Measurements from ENCODE around the gene C6orf136. TPM values are rescaled to one million over a fixed set of nuclear protein-coding genes. Genes with fewer than 3 reads are reported as not detected.

Gene C6orf136
- total and polyA plus RNA-seq, 12 donors = 1.8 to 73.7 (median 19.0) TPM

DNA sequence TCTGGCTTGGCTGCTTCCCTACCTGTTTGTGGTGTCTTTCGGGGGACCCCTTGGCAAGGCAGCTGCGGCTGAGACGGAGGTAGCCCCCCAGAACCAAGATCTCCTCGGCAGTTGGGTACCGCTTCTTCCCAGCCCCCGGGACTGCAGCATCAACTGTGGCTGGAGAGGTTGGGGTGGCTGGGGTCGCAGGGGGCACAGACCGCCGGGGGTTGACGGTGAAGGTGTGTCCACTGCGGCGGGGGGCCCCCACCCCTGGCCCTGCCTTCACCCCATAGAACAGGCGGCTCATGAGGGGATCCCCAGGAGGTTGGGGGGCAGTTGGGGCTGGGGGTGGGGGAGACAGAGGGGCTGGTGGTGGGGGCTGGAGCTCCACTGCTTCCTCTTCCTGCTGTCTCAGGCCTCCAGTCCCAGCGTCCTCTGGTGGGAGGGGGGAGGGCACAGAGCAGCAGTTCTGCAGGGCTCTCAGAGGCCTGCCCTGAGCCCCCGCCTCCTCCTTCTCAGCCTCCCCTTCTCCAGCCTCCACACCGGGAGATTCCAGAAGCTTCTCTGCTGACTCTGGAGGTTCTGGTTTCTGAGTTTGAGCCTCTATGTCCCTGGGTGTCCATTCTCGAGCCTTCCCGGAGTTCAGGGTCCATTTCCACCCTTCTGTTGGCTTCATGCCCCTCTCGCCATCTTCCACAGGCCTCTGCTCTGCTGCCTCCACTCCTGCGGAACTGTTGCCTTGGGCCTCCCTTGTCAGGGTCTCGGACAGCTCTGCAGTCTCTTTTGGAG lies 37.6 kb downstream of the C6orf136 start:
- H3K4me3 ChIP-seq = peak overlapping the region in 2 of 4 donors; percentile 22 to 72
- DNase-seq = peak in 4 of 7 donors; percentile 41 to 53 (median 48)
- WGBS, 4 donors = 39 to 64% (median 57%) methylated on average over 12 to 21 of the region's 21 CpGs
- no peaks in the 10 kb centered on the region for H3K36me3 ChIP-seq (replicated peaks in 1 of 2)
- H3K4me1 ChIP-seq (replicated peaks in 1 of 2) = peaks cover 53 to 79% of the 10 kb centered on the region in 2 donors
- H3K27me3 ChIP-seq = no peaks in the 10 kb centered on the region
- H3K27ac ChIP-seq = peak overlapping the region in 4 of 5 donors; percentile 94 to 98 (median 96)
- no peaks in the 10 kb centered on the region for H3K9me3 ChIP-seq (replicated peaks in 1 of 3)
- intact Hi-C loops (cut with DNase I) = no loop called here
- TF ChIP-seq, protein P1, sequence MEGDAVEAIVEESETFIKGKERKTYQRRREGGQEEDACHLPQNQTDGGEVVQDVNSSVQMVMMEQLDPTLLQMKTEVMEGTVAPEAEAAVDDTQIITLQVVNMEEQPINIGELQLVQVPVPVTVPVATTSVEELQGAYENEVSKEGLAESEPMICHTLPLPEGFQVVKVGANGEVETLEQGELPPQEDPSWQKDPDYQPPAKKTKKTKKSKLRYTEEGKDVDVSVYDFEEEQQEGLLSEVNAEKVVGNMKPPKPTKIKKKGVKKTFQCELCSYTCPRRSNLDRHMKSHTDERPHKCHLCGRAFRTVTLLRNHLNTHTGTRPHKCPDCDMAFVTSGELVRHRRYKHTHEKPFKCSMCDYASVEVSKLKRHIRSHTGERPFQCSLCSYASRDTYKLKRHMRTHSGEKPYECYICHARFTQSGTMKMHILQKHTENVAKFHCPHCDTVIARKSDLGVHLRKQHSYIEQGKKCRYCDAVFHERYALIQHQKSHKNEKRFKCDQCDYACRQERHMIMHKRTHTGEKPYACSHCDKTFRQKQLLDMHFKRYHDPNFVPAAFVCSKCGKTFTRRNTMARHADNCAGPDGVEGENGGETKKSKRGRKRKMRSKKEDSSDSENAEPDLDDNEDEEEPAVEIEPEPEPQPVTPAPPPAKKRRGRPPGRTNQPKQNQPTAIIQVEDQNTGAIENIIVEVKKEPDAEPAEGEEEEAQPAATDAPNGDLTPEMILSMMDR (IDR thresholded peaks at IDR 0.05) = no peak
- no peak for TF ChIP-seq POLR2A (IDR thresholded peaks at IDR 0.05)

DNA sequence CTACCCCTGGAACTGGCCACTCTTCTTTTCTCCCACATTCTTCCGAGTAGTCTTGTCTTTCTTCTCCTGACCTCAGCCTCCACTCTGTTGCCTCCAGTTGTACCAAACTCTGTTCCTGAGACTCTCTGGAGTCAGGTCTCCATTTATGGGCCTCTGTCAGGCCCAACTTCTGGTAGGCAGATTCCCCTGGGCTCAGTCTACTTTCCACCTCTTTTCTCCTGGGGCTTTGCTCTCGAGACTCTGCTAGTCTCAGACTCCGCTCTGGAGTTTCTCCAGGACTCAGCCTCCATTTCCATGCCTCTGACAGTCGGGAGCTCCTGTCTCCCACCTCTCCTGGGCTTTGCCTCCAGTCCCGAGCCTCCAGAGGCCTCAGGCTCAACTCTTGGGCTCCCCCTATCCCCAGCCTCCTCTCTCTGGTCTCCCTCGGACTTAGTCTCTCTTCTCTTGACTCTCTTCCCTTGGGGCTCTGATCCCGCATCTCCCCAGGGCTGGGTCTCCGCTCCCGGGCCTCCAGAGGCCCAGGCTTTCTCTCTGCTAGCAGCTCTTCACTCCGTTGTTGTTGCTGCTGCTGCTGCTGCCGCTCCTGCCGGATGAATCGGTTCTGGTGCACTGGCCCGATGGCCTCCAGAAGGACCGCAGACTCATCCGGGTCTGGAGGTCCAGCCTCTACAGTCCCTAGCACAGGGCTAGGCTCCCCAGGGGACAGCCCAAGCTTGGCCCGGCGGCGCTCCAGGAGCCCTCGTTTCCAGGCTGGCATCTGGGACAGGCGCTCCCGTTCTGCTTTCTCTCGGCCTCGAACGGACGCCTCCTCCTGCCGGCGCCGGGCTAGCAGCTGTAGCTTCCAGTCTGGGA lies 38.5 kb downstream of the C6orf136 start:
- no peak for DNase-seq
- 52 to 67% (median 56%) methylated on average over 19 to 29 of the region's 29 CpGs for WGBS, 4 donors
- intact Hi-C loops (cut with DNase I) = loop anchor here (2.0 kb wide), 1 partner anchor 35 kb away; the partner anchor contains the start of gene TUBB (in 2 of the 2)
- no peaks in the 10 kb centered on the region for H3K9me3 ChIP-seq (replicated peaks in 1 of 3)
- no peaks in the 10 kb centered on the region for H3K36me3 ChIP-seq (replicated peaks in 1 of 2)
- peak overlapping the region in 4 of 5 donors; percentile 94 to 98 (median 96) for H3K27ac ChIP-seq
- peaks cover 53 to 79% of the 10 kb centered on the region in 2 donors for H3K4me1 ChIP-seq (replicated peaks in 1 of 2)
- no peaks in the 10 kb centered on the region for H3K27me3 ChIP-seq
- peak overlapping the region in 2 of 4 donors; percentile 72 to 87 for H3K4me3 ChIP-seq
- TF ChIP-seq, protein P1 (IDR thresholded peaks at IDR 0.05) = no peak
- no peak for TF ChIP-seq POLR2A (IDR thresholded peaks at IDR 0.05)

DNA sequence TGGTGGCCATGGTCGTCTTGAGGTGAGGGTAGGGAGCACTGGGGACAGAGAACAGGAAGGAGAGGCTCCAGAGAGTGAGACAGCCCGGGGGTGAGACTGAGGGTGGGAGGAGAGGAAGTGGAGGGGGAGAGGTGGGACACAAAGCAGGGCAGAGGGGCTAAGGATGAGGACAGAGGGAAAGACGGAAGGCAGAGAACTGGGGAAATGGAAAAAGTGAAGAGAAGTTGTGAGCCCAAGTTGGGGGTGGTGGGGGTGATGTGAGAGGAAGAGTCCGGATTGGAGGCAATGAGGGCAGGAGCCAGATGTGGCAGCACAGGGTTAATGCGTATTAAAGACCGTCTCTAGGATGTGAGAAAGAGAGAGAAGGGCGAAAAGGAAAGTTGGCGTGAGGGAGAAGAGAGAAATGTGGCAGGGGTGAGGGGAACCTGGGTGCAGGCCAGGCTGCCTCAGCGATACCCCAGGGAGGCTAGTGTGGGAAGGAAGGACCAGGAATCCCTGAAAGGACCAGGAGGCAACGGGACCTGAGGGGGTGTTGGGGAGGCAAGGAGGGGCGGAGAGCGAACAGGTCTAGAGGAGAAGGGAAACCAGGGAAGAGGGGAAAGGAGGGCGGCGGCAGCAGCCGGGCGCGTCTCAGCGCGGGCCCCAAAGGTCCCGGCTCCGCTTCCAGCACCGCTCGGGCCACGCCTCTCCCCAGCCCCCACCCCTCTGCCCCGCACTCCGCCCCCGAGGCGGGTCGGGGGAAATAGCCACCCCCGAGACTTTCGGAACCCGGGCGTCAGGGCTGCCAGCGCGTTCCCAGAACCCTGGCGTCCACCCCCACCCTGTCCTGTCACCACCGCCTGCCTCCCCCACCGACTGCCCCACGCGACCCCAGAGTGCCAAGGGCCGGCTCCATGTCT lies 39.3 kb downstream of the C6orf136 start, which contains the start of gene PPP1R18:
Gene PPP1R18 (minus strand): TSS at position 637 of the 899 bp plus-strand sequence. CDS start 627 bp downstream, at position 10.
- peak within 1 kb of the TSS; percentile 94 to 98 (median 95) for H3K27ac ChIP-seq
- DNase-seq = peak in 6 of 7 donors; percentile 82 to 87 (median 84)
- no peaks in the 10 kb centered on the region for H3K36me3 ChIP-seq (replicated peaks in 1 of 2)
- H3K27me3 ChIP-seq = no peaks in the 10 kb centered on the region
- H3K4me3 ChIP-seq = peak within 1 kb of the TSS; percentile 29 to 87 (median 78)
- H3K9me3 ChIP-seq (replicated peaks in 1 of 3) = no peaks in the 10 kb centered on the region
- H3K4me1 ChIP-seq (replicated peaks in 1 of 2) = peaks cover 56 to 75% of the 10 kb centered on the region in 2 donors
- 2 to 9% (median 5%) methylated on average over 13 to 41 of the region's 41 CpGs for WGBS, 4 donors
- TF ChIP-seq, protein P1 (IDR thresholded peaks at IDR 0.05) = no peak
- peak in 1 of 2 donors; percentile 40 for TF ChIP-seq POLR2A (IDR thresholded peaks at IDR 0.05)
- intact Hi-C loops (cut with DNase I) = loop anchor here (2.0 kb wide), 1 partner anchor 35 kb away; the partner anchor contains the start of gene TUBB (in 2 of the 2)

All from adrenal gland (tissue), 12 donors.